Esophagus muscularis mucosa (tissue), 4 donors: ENCODE measurements around the gene SH2D7. TPM values are rescaled to one million over a fixed set of nuclear protein-coding genes. Genes with fewer than 3 reads are reported as not detected.

Source experiments
- DNase-seq: peaks from one replicate; pipeline ENCODE4 v3.0.0-alpha.2; 2017; ENCODE audit errors: extremely low spot score
- H3K27ac ChIP-seq, 4 donors: fragments of 200-600 bp; sonication (generic); replicated peaks in 1 of 4; 1 replicate in 3 of 4; 2 replicates in 1 of 4; pipeline ENCODE4 v1.5.1; 2016 to 2019; ENCODE audit warnings: mild to moderate bottlenecking in 1 of 4
- H3K27me3 ChIP-seq, 4 donors: fragments of 200-600 bp; sonication (generic); one replicate each; pipeline versions ENCODE4 v1.5.1 to v1.6.0; 2016 to 2019
- H3K36me3 ChIP-seq, 4 donors: fragments of 200-600 bp; sonication (generic); one replicate each; pipeline ENCODE4 v1.5.1; 2016 to 2019
- H3K4me1 ChIP-seq, 4 donors: fragments of 200-600 bp; sonication (generic); one replicate each; pipeline ENCODE4 v1.5.1; 2016 to 2019
- H3K4me3 ChIP-seq, 4 donors: fragments of 200-600 bp; sonication (generic); 1 replicate in 2 of 4; 2 replicates in 2 of 4; pipeline ENCODE4 v1.5.1; 2016 to 2019; ENCODE audit warnings: mild to moderate bottlenecking in 4 of 4, moderate library complexity in 1 of 4
- H3K9me3 ChIP-seq, 4 donors: fragments of 200-600 bp; sonication (generic); 1 replicate in 3 of 4; 2 replicates in 1 of 4; pipeline ENCODE4 v1.5.1; 2016 to 2019
- CTCF ChIP-seq, 3 experiments: fragments of 200-600 bp in 2 of 3; fragments of 450-650 bp in 1 of 3; sonication (generic) in 2 of 3; IDR thresholded peaks; one replicate each; pipeline ENCODE4 v1.5.1; 2017 to 2019; ENCODE audit warnings: antibody characterized with exemption in 3 of 3, mild to moderate bottlenecking in 2 of 3, moderate library complexity in 1 of 3
- EP300 ChIP-seq: sonication (generic); formaldehyde crosslinking; IDR thresholded peaks from one replicate; pipeline ENCODE4 v1.6.1; 2017; ENCODE audit warnings: antibody characterized with exemption
- POLR2A ChIP-seq: fragments of 450-650 bp; IDR thresholded peaks from one replicate; pipeline ENCODE4 v1.6.1; 2017; ENCODE audit warnings: antibody characterized with exemption, moderate library complexity, mild to moderate bottlenecking, low read depth
- POLR2AphosphoS5 ChIP-seq, 2 donors: sonication (generic); formaldehyde crosslinking; IDR thresholded peaks; one replicate each; pipeline ENCODE4 v1.6.1; 2017; ENCODE audit warnings: antibody characterized with exemption in 2 of 2
- WGBS: methylation state at CpG from one replicate; pipeline ENCODE4 v1.1.5; 2018; 5-methylcytosine and 5-hydroxymethylcytosine counted together
- intact Hi-C: fragments of 100-400 bp; cut with DNase I; formaldehyde crosslinking; loops from one replicate; pipeline ENCODE4 v1.15.1; 2023
- total RNA-seq, 4 donors: library from RNA; depleted of rRNA; stranded (reverse); fragments of >200 nt; gene quantifications; one replicate each; pipeline versions ENCODE4 v1.1.0 to v1.2.1, GENCODE V29; 2016

SH2D7 gene
- total RNA-seq, 4 donors from 2014 or later = not detected

- TF ChIP-seq CTCF (IDR thresholded peaks at IDR 0.05) (no peak), EP300 (no peak), POLR2A (no peak), POLR2AphosphoS5 (IDR thresholded peaks at IDR 0.05) (no peak)
- intact Hi-C loops = loop anchor here (1.0 kb wide), 1 partner anchor 140 kb away; no protein-coding TSS in a partner anchor
- no peak for DNase-seq
Observed at GRCh38 chr15:78105476-78106241, 13.3 kb downstream of the SH2D7 start.

DNA sequence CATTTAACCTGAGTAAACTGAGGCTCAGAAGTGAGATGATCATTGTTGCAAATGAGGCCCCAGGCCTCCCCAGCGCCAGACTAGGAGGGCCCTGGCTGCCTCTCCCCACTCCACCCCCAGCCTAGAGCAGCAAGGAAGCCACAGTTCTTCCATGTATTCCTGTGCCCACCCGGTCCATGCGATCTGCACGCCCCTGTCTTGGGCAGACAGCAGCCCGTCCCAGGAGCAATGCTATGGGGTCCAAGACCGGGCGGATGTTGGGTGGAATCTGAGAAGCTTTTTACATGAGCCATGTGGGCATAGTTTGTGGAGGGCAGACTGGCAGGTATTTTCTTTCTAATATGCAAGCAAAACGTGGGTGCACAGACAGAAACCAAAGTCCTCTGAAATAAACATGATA is 15.1 kb downstream of the SH2D7 start:
- no peak for DNase-seq

More at GRCh38 chr15:78105476-78106241, 13.3 kb downstream of the SH2D7 start:
- 94% methylated on average over 4 of the region's 16 CpGs for WGBS
- Histone ChIP-seq H3K9me3 (no peaks in the 10 kb centered on the region), H3K4me3 (no peak overlapping the region), H3K36me3 (no peaks in the 10 kb centered on the region), H3K27ac (no peak overlapping the region), H3K4me1 (peaks cover 0 to 3% (median 0%) of the 10 kb centered on the region in 4 donors), H3K27me3 (no peaks in the 10 kb centered on the region)

DNA sequence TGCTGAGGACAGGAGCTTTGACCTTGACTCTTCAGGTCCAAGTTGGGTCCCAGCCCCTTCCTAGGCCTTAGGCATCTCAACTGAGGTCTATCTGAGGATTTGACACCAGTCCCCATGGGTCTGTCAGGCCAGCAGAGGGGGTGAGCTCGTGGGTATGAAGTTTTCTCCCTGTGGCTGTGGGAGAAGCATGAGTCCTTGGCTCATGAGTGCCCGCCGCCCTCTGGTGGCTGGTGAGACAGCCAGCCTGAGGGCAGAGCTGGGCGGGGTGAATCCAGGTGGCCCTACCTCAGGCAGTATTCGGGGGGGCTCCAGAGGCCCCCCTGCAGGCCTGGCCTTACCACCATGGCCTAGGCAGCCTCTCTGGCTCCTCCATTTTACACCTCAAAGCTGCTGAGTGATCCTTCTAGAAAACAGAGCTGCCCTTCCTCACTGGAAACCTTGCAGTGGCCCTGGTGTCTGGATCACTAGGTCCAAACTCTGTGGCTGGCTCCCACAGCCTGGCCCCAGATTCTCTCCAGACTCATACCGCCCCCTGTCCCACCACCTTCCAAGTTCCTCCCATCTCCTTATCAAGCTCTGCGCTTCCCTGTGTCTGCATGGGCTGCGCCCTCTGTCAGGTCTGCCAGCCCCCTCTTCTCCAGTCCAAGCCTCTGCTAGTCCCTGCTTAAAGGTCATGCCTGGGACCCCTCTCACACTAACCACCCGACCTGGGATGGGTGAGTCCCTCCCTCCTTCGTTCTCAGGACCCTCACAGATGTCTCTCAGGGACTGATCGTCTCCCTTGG is 16.1 kb downstream of the SH2D7 start:
- 71% methylated on average over 6 of the region's 11 CpGs for WGBS
- Histone ChIP-seq H3K4me1 (peaks cover 0 to 5% (median 1%) of the 10 kb centered on the region in 4 donors), H3K27me3 (no peaks in the 10 kb centered on the region), H3K9me3 (no peaks in the 10 kb centered on the region), H3K27ac (no peak overlapping the region), H3K4me3 (no peak overlapping the region), H3K36me3 (no peaks in the 10 kb centered on the region)
- peak; percentile 95 for DNase-seq
- intact Hi-C loops = no loop called here
- TF ChIP-seq POLR2A (no peak), EP300 (no peak), POLR2AphosphoS5 (IDR thresholded peaks at IDR 0.05) (peak in 1 of 2 donors; percentile 46), CTCF (IDR thresholded peaks at IDR 0.05) (peak; percentile 88 to 95 (median 94))

More for the DNA sequence above, 15.1 kb downstream of the SH2D7 start:
- Histone ChIP-seq H3K36me3 (no peaks in the 10 kb centered on the region), H3K9me3 (no peaks in the 10 kb centered on the region), H3K27ac (no peak overlapping the region), H3K27me3 (no peaks in the 10 kb centered on the region), H3K4me3 (no peak overlapping the region), H3K4me1 (peaks cover 0 to 3% (median 0%) of the 10 kb centered on the region in 4 donors)
- WGBS = 97% methylated on average over 3 of the region's 8 CpGs
- intact Hi-C loops = no loop called here
- TF ChIP-seq EP300 = no peak
- TF ChIP-seq POLR2AphosphoS5 (IDR thresholded peaks at IDR 0.05) = no peak
- TF ChIP-seq CTCF (IDR thresholded peaks at IDR 0.05) = no peak

GRCh38 chr15:78109156-78109555 is 16.8 kb downstream of the SH2D7 start:
- TF ChIP-seq EP300 (no peak), POLR2AphosphoS5 (IDR thresholded peaks at IDR 0.05) (no peak)
- no peak for DNase-seq
- 87% methylated on average over 11 of the region's 12 CpGs for WGBS

GRCh38 chr15:78110096-78110495 is 17.7 kb downstream of the SH2D7 start:
- Histone ChIP-seq H3K4me1 (peaks cover 0 to 9% (median 1%) of the 10 kb centered on the region in 4 donors), H3K36me3 (no peaks in the 10 kb centered on the region), H3K27me3 (no peaks in the 10 kb centered on the region), H3K27ac (no peak overlapping the region), H3K4me3 (no peak overlapping the region), H3K9me3 (no peaks in the 10 kb centered on the region)
- DNase-seq = no peak
- intact Hi-C loops = loop anchor here (5.0 kb wide), 3 partner anchors 87 to 312 kb away; no protein-coding TSS in a partner anchor
- no peak for TF ChIP-seq POLR2A
- TF ChIP-seq POLR2AphosphoS5 (IDR thresholded peaks at IDR 0.05) = no peak
- WGBS = no CpG with 5 or more reads among the region's 6 CpGs

More at GRCh38 chr15:78109156-78109555, 16.8 kb downstream of the SH2D7 start:
- H3K9me3 ChIP-seq = no peaks in the 10 kb centered on the region
- H3K27ac ChIP-seq = no peak overlapping the region
- intact Hi-C loops = no loop called here
- no peaks in the 10 kb centered on the region for H3K36me3 ChIP-seq
- H3K27me3 ChIP-seq = no peaks in the 10 kb centered on the region
- H3K4me3 ChIP-seq = no peak overlapping the region
- peaks cover 0 to 9% (median 1%) of the 10 kb centered on the region in 4 donors for H3K4me1 ChIP-seq
